T-helper 17 cell (primary cell): ENCODE measurements around the gene TMEM120A. TPM values are rescaled to one million over a fixed set of nuclear protein-coding genes. Genes with fewer than 3 reads are reported as not detected.

Source experiments
- ATAC-seq: fragments of 150-1000 bp; cut with Tn5 transposase; 2 replicates; pipeline ENCODE4 v1.10.0; 2021; ENCODE audit warnings: mild to moderate bottlenecking, moderate library complexity
- DNase-seq, 3 donors: peaks; one replicate each; pipeline versions ENCODE4 v3.0.0 to v3.0.0-alpha.2; 2020 to 2021
- H3K9me3 ChIP-seq: one replicate; pipeline ENCODE4 v1.7.0; 2013; ENCODE audit warnings: low read length, mild to moderate bottlenecking; ENCODE audit not compliant: control insufficient read depth, poor library complexity, severe bottlenecking
- H3K27ac Mint-ChIP-seq: one replicate; pipeline ENCODE4 v1.8.0; 2022; ENCODE audit warnings: mild to moderate bottlenecking, moderate library complexity, mixed read lengths
- H3K27me3 Mint-ChIP-seq: one replicate; pipeline ENCODE4 v1.8.0; 2022; ENCODE audit warnings: mixed read lengths
- H3K36me3 Mint-ChIP-seq: one replicate; pipeline ENCODE4 v1.8.0; 2022; ENCODE audit warnings: low read depth, mixed read lengths
- H3K4me1 Mint-ChIP-seq: one replicate; pipeline ENCODE4 v1.8.0; 2022; ENCODE audit warnings: mild to moderate bottlenecking, mixed read lengths
- H3K4me3 Mint-ChIP-seq: one replicate; pipeline ENCODE4 v1.8.0; 2022; ENCODE audit warnings: mild to moderate bottlenecking, moderate library complexity, mixed read lengths
- total RNA-seq, 4 donors: library from RNA in 2 of 4; stranded (reverse) in 2 of 4; gene quantifications; one replicate each; pipeline ENCODE4 v1.2.3 and lab custom pipeline; 2022 to 2026

The TMEM120A gene
- total RNA-seq, 2 donors from 2014 or later: 21.7 to 27.0 TPM

GRCh38 chr7:75967055-75967454, 27.3 kb downstream of the TMEM120A start:
- Mint-ChIP-seq H3K36me3 (peaks cover 7% of the 10 kb centered on the region), H3K27me3 (no peaks in the 10 kb centered on the region), H3K4me3 (no peak overlapping the region), H3K4me1 (peaks cover 17% of the 10 kb centered on the region), H3K27ac (no peak overlapping the region)
- ATAC-seq (no peak), DNase-seq (no peak)
- H3K9me3 ChIP-seq: no peaks in the 10 kb centered on the region

DNA sequence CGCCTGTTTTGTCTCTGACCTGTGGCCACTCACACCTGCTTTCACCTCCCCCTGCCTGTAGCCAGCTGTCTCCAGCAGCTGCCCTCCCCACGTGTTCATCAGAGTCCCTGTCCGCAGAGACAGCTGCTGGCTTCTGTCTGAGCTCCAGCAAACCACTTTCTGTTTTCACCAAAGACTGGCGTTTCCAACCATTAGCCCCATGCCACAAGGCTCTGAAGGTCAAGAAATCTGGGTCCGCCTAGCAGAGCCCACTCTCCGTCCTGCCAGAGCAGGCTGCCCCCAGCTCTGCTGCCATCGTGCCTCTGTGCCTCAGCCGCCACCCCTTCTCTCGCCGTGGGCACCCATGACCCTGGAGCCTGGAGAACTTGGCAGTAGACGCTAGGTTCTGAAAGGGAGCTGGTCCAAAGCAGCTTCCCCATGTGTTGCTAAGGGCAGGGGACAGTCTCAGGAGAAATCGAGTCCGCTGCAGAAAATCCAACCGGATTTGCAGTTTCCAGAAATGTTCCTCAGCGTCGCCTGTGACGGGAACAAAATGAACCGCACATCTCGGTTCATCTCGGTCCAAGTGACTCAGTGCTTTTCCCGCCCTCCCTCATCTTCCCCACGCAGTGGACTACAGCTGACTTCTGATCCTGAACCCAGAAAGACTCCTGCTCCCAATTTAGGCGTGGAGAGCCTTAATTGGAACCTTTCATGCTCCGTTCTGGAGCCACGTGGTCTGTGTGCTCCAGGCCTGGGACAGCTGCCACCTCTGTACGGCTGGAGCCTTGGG, 28.0 kb downstream of the TMEM120A start:
- ATAC-seq: no peak

GRCh38 chr7:75965617-75966016, 28.8 kb downstream of the TMEM120A start:
- no peak for DNase-seq
- H3K9me3 ChIP-seq: no peaks in the 10 kb centered on the region
- Mint-ChIP-seq H3K36me3 (peaks cover 5% of the 10 kb centered on the region), H3K27me3 (no peaks in the 10 kb centered on the region), H3K27ac (no peak overlapping the region), H3K4me3 (no peak overlapping the region), H3K4me1 (peaks cover 15% of the 10 kb centered on the region)
- no peak for ATAC-seq

More for the DNA sequence above, 28.0 kb downstream of the TMEM120A start:
- Mint-ChIP-seq H3K4me3 (no peak overlapping the region), H3K36me3 (peaks cover 5% of the 10 kb centered on the region), H3K4me1 (peaks cover 16% of the 10 kb centered on the region), H3K27ac (peak overlapping the region; percentile 21), H3K27me3 (no peaks in the 10 kb centered on the region)
- H3K9me3 ChIP-seq: no peaks in the 10 kb centered on the region
- DNase-seq: no peak

DNA sequence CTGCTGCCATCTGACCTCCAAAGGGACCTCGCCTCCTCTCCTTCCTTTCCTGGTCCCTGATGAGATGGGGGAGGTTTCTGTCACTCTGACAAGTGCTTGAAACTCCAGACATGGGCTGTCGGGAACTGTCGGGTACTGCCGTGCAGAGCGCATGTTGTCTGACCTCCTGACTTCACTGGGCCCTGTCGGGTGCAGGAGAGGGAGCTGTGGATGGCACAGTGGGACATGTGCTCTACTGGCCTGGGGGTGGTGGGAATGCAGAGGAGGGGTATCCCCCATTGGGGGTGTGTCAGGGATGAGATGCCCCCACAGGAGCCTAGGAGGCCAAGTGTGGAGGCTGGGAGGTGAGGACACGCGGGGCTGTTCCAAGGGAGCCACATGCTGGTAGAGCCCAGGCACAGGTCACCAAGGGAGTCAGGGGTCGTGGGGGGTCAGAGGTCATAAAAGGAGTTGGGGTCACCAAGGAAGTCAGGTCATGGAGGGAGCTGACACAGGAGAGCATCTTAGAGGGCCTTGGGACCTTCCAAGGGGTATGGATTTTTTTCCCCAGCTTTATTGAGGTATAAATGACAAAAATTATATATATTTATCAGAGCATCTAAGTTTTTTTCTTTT, 30.9 kb downstream of the TMEM120A start:
- DNase-seq: no peak
- ATAC-seq: no peak
- H3K9me3 ChIP-seq: no peaks in the 10 kb centered on the region
- no peak overlapping the region for H3K27ac Mint-ChIP-seq
- H3K27me3 Mint-ChIP-seq: no peaks in the 10 kb centered on the region
- H3K4me3 Mint-ChIP-seq: no peak overlapping the region
- H3K36me3 Mint-ChIP-seq: peaks cover 5% of the 10 kb centered on the region
- H3K4me1 Mint-ChIP-seq: peaks cover 11% of the 10 kb centered on the region

- H3K27ac Mint-ChIP-seq: no peak overlapping the region
- DNase-seq (no peak), ATAC-seq (no peak)
- H3K4me3 Mint-ChIP-seq: no peak overlapping the region
- no peaks in the 10 kb centered on the region for H3K9me3 ChIP-seq
- H3K27me3 Mint-ChIP-seq: no peaks in the 10 kb centered on the region
- peaks cover 5% of the 10 kb centered on the region for H3K36me3 Mint-ChIP-seq
- H3K4me1 Mint-ChIP-seq: peaks cover 11% of the 10 kb centered on the region
Measured at GRCh38 chr7:75962607-75963380, 31.6 kb downstream of the TMEM120A start.

- peaks cover 5% of the 10 kb centered on the region for H3K36me3 Mint-ChIP-seq
- no peak overlapping the region for H3K27ac Mint-ChIP-seq
- peaks cover 11% of the 10 kb centered on the region for H3K4me1 Mint-ChIP-seq
- H3K27me3 Mint-ChIP-seq: no peaks in the 10 kb centered on the region
- H3K9me3 ChIP-seq: no peaks in the 10 kb centered on the region
- no peak overlapping the region for H3K4me3 Mint-ChIP-seq
- ATAC-seq (no peak), DNase-seq (no peak)
Measured at GRCh38 chr7:75961218-75961617, 33.2 kb downstream of the TMEM120A start.

DNA sequence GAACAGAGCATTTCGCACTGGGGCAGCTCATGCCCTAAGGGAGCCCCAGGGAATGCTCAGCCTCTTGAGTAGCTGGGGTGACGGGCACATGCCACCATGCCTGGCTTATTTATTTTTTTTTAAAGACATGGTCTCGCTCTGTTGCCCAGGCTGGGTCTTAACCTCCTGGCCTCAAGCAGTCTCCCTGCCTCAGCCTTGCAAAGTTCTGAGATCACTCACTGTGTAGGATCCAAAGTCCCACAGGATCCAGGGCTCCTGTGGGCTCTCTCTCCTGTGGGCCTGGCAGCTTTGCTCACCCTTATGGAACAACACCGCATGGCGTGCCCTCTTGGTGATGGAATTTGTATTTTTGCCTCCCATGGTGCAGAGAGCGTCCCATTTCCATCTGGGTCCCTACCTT, 34.0 kb downstream of the TMEM120A start:
- H3K27me3 Mint-ChIP-seq: no peaks in the 10 kb centered on the region
- peaks cover 8% of the 10 kb centered on the region for H3K4me1 Mint-ChIP-seq
- no peak overlapping the region for H3K4me3 Mint-ChIP-seq
- H3K27ac Mint-ChIP-seq: no peak overlapping the region
- H3K9me3 ChIP-seq: no peaks in the 10 kb centered on the region
- ATAC-seq: no peak
- peaks cover 8% of the 10 kb centered on the region for H3K36me3 Mint-ChIP-seq
- DNase-seq: no peak

DNA sequence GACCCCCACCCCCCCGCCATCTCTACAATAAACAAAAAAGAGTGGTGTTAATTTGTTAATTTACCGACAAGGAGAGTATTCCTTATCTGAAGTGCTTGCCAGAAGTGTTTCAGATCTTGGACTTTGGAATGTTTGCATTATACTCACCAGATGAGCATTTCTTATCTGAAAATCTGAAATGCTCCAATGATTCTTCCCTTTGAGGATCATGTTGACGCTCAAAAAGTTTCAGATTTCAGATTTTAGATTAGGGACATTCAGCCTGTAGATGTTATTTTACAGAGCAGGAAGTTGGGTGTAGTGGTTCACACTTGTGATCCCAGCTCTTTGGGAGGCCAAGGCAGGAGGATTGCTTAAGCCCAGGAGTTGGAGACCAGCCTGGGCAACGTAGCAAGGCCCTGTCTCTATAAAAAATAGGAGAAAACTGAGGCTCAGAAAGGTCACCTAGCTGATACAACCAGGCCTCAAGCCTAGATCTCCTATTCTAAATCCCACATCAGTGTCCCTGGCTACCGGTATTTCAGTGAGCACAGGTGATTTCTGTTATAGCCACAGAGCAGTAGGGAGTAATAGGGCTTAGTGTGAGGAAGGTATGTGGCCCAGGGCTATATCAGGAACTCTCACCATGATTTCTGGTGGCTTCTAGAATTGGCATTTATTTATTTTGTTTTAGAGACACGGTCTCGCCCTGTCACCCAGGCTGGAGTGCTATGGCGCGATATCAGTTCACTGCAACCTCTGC, 35.4 kb downstream of the TMEM120A start:
- Mint-ChIP-seq H3K36me3 (peaks cover 10% of the 10 kb centered on the region), H3K27me3 (no peaks in the 10 kb centered on the region), H3K4me3 (no peak overlapping the region), H3K4me1 (peaks cover 8% of the 10 kb centered on the region), H3K27ac (no peak overlapping the region)
- DNase-seq (no peak), ATAC-seq (no peak)
- no peaks in the 10 kb centered on the region for H3K9me3 ChIP-seq

- ATAC-seq (no peak), DNase-seq (no peak)
- no peak overlapping the region for H3K4me3 Mint-ChIP-seq
- H3K9me3 ChIP-seq: no peaks in the 10 kb centered on the region
- H3K4me1 Mint-ChIP-seq: peaks cover 2% of the 10 kb centered on the region
- H3K27me3 Mint-ChIP-seq: no peaks in the 10 kb centered on the region
- no peak overlapping the region for H3K27ac Mint-ChIP-seq
- H3K36me3 Mint-ChIP-seq: peaks cover 10% of the 10 kb centered on the region
Measured at GRCh38 chr7:75957021-75957736, 37.2 kb downstream of the TMEM120A start.

GRCh38 chr7:75955331-75955955, 39.0 kb downstream of the TMEM120A start:
- DNase-seq (no peak), ATAC-seq (no peak)
- H3K4me1 Mint-ChIP-seq: no peaks in the 10 kb centered on the region
- H3K27ac Mint-ChIP-seq: no peak overlapping the region
- no peak overlapping the region for H3K4me3 Mint-ChIP-seq
- H3K9me3 ChIP-seq: no peaks in the 10 kb centered on the region
- H3K27me3 Mint-ChIP-seq: no peaks in the 10 kb centered on the region
- H3K36me3 Mint-ChIP-seq: peaks cover 8% of the 10 kb centered on the region

DNA sequence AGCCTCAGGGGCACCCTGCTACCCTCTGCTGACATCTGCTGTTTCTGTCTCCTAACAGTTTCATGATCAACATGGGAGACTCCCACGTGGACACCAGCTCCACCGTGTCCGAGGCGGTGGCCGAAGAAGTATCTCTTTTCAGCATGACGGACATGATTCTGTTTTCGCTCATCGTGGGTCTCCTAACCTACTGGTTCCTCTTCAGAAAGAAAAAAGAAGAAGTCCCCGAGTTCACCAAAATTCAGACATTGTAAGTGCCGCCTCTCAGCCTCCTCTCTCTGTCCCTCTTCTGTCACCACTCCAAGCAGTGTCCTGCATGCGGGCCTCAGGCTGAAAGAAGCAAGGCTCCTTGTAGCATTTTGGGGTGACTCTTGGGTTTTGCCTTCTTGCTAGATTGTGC, 40.5 kb downstream of the TMEM120A start:
- no peak overlapping the region for H3K27ac Mint-ChIP-seq
- no peaks in the 10 kb centered on the region for H3K4me1 Mint-ChIP-seq
- DNase-seq: no peak
- no peak overlapping the region for H3K4me3 Mint-ChIP-seq
- peaks cover 8% of the 10 kb centered on the region for H3K36me3 Mint-ChIP-seq
- H3K27me3 Mint-ChIP-seq: no peaks in the 10 kb centered on the region
- ATAC-seq: no peak
- H3K9me3 ChIP-seq: no peaks in the 10 kb centered on the region

DNA sequence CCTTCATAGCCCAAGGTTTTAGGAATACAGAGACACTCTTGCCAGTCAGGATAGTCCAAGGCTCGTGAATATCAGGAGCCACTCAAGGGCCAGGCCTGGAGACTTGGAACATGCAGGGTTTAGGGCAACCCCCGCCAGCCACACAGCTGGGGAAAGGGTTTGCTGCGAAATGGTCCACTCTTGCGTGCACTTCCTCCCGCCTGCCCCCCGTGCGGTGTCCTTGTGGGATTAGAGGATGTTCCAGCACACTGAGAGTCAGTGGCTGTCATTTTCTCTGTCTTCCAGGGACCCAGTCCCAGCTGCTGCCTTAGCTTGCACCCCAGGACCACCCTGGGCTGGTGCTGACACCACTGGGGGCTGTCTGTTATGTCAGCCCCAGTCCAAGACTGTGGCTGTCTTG, 41.0 kb downstream of the TMEM120A start:
- Mint-ChIP-seq H3K27me3 (no peaks in the 10 kb centered on the region), H3K4me3 (no peak overlapping the region), H3K27ac (no peak overlapping the region), H3K36me3 (peaks cover 8% of the 10 kb centered on the region), H3K4me1 (no peaks in the 10 kb centered on the region)
- ATAC-seq: no peak
- no peaks in the 10 kb centered on the region for H3K9me3 ChIP-seq
- no peak for DNase-seq
